ENCODE data around the gene MZB1. TPM values are rescaled to one million over a fixed set of nuclear protein-coding genes. Genes with fewer than 3 reads are reported as not detected.

MZB1 gene
- total RNA-seq, 1 experiment from 2014 or later: 31.0 TPM

DNA sequence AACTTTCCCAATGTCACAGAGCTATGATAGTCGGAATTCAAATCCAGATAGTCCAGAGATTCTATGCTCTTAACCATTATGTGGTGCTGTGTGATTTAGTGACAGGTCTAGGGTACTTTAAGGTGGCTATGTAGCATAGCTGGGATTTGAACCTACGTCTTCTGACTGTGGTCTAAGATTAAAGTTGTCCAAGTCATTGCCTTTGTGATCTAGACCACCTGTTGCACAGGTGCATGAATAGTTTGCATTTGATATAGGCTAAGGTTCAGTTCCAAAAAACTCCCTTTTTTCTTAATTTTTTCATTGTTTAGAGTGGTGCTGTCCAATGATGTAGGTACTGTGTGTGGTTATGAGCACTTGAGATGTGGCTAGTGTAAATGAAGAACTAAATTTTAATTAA lies 45.5 kb downstream of the MZB1 start:
- Histone ChIP-seq H3K9me2 (replicated peaks; ENCODE audit: insufficient read depth, low read length) (no peaks in the 10 kb centered on the region), H3K4me3 (ENCODE audit: low read length) (no peak overlapping the region), H2AFZ (ENCODE audit: low read length) (no peak overlapping the region), H3K36me3 (ENCODE audit: insufficient read depth, low read length) (peaks cover 13% of the 10 kb centered on the region; the same call in 1 of the 2 replicates), H4K20me1 (ENCODE audit: insufficient read depth, low read depth, low read length) (peaks cover 26% of the 10 kb centered on the region), H3K9me3 (ENCODE audit: low read length) (no peaks in the 10 kb centered on the region), H3K4me1 (ENCODE audit: low read length) (peaks cover 49% of the 10 kb centered on the region), H3K27me3 (ENCODE audit: low read length) (no peaks in the 10 kb centered on the region), H3K9ac (ENCODE audit: low read length) (no peak overlapping the region), H3K79me2 (ENCODE audit: low read length) (peaks cover 72% of the 10 kb centered on the region), H3K27ac (ENCODE audit: low read length) (no peak overlapping the region), H3K4me2 (ENCODE audit: low read depth, low read length, poor library complexity, severe bottlenecking) (peak overlapping the region; percentile 25)
- no peak for DNase-seq

- Histone ChIP-seq H3K27me3 (ENCODE audit: low read length) (no peaks in the 10 kb centered on the region), H3K9ac (ENCODE audit: low read length) (peak overlapping the region; percentile 96), H2AFZ (ENCODE audit: low read length) (no peak overlapping the region), H3K27ac (ENCODE audit: low read length) (peak overlapping the region; percentile 88; the same call in 1 of the 2 replicates), H3K79me2 (ENCODE audit: low read length) (peaks cover 65% of the 10 kb centered on the region), H3K9me2 (replicated peaks; ENCODE audit: insufficient read depth, low read length) (no peaks in the 10 kb centered on the region), H4K20me1 (ENCODE audit: insufficient read depth, low read depth, low read length) (peaks cover 26% of the 10 kb centered on the region), H3K4me3 (ENCODE audit: low read length) (peak overlapping the region; percentile 94), H3K4me1 (ENCODE audit: low read length) (peaks cover 51% of the 10 kb centered on the region), H3K36me3 (ENCODE audit: insufficient read depth, low read length) (peaks cover 13% of the 10 kb centered on the region; the same call in 1 of the 2 replicates), H3K4me2 (ENCODE audit: low read depth, low read length, poor library complexity, severe bottlenecking) (peak overlapping the region; percentile 93), H3K9me3 (ENCODE audit: low read length) (no peaks in the 10 kb centered on the region)
- no peak for DNase-seq
Measured at GRCh38 chr5:139343476-139343875, 46.2 kb downstream of the MZB1 start.

- no peak overlapping the region for H2AFZ ChIP-seq (ENCODE audit: low read length)
- H3K27ac ChIP-seq (ENCODE audit: low read length): peak overlapping the region; percentile 88
- H3K4me2 ChIP-seq (ENCODE audit: low read depth, low read length, poor library complexity, severe bottlenecking): peak overlapping the region; percentile 93
- H3K9ac ChIP-seq (ENCODE audit: low read length): peak overlapping the region; percentile 96
- no peaks in the 10 kb centered on the region for H3K27me3 ChIP-seq (ENCODE audit: low read length)
- H3K9me2 ChIP-seq (replicated peaks; ENCODE audit: insufficient read depth, low read length): no peaks in the 10 kb centered on the region
- H4K20me1 ChIP-seq (ENCODE audit: insufficient read depth, low read depth, low read length): peaks cover 26% of the 10 kb centered on the region
- peaks cover 51% of the 10 kb centered on the region for H3K4me1 ChIP-seq (ENCODE audit: low read length)
- DNase-seq: no peak
- H3K79me2 ChIP-seq (ENCODE audit: low read length): peaks cover 55% of the 10 kb centered on the region
- peak overlapping the region; percentile 94 for H3K4me3 ChIP-seq (ENCODE audit: low read length)
- H3K9me3 ChIP-seq (ENCODE audit: low read length): no peaks in the 10 kb centered on the region
- peaks cover 13% of the 10 kb centered on the region; the same call in 1 of the 2 replicates for H3K36me3 ChIP-seq (ENCODE audit: insufficient read depth, low read length)
Measured at GRCh38 chr5:139342423-139342723, 47.3 kb downstream of the MZB1 start.

DNA sequence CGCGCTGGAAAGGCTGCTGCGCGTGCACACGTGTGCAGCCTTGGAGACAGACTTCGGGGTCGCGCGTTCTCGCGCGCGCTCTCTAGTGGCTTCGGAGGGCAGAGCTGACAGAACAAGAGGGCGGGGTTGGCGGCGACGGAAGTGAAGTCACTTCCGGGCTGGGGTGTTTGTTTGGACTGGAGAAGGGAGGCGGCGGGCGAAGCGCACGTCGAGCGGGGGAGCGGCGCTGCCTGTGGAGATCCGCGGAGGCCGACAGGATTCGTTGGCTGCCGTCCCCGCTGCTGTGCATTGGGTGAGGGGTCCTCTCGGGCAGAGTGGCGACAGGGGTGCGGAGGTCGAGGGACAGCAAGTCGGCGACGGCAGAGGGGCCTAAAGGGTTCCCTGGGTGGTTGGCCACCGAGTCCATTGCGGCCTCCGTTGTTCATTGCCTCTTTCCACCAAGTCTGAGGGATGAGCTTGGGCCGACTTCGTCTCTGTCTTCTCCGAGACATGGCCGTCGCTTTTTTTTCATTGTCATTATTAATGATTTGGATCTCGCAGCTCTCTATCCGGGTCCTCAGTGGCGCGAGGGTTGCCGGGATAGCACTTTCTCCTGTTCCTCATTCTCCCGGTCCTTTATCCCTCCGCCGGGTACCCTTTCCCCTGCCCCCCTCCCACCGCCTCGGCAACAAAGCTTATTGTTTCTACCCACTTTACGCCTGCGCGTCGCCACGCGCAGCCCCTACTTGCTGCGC lies 47.9 kb downstream of the MZB1 start, which contains the start of gene PAIP2:
TSS of gene PAIP2 (plus strand) at position 166 of the 734 bp plus-strand sequence. CDS start 21,931 bp downstream, outside the sequence.
- Histone ChIP-seq H3K36me3 (ENCODE audit: insufficient read depth, low read length) (peaks cover 13% of the 10 kb centered on the region; the same call in 1 of the 2 replicates), H3K4me2 (ENCODE audit: low read depth, low read length, poor library complexity, severe bottlenecking) (peak within 1 kb of the TSS; percentile 93), H3K9me3 (ENCODE audit: low read length) (no peaks in the 10 kb centered on the region), H3K4me3 (ENCODE audit: low read length) (peak within 1 kb of the TSS; percentile 94), H3K4me1 (ENCODE audit: low read length) (peaks cover 49% of the 10 kb centered on the region), H2AFZ (ENCODE audit: low read length) (no peak within 1 kb of the TSS; the same call in 1 of the 2 replicates), H3K9ac (ENCODE audit: low read length) (peak within 1 kb of the TSS; percentile 96), H4K20me1 (ENCODE audit: insufficient read depth, low read depth, low read length) (peaks cover 26% of the 10 kb centered on the region), H3K27me3 (ENCODE audit: low read length) (no peaks in the 10 kb centered on the region), H3K79me2 (ENCODE audit: low read length) (peaks cover 50% of the 10 kb centered on the region), H3K9me2 (replicated peaks; ENCODE audit: insufficient read depth, low read length) (no peaks in the 10 kb centered on the region), H3K27ac (ENCODE audit: low read length) (peak within 1 kb of the TSS; percentile 88)
- DNase-seq: peak; percentile 98

DNA sequence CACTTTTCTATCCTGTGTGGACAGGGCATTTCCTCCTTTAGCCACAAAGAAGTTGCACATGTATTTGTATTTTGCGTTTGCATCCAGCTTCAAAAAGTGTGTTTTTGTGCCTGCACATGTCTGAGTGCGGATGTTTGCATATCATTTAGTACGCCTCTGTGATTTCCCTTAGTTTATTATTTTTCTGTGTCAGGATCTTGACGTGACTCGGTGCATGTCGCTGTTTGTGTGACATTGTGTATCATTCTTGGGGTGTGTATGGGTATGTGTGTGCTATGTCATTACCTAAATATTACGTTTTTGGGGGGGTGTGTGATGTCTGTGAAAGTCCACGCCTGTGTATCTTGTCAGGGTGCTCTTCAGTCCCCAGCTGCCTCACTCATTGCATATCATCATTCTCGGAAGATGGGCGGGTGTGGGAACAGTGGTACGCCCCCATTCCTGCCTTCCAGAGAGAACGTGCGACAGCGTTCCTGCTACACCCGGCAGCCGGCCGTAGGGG lies 48.5 kb downstream of the MZB1 start:
- Histone ChIP-seq H3K4me2 (ENCODE audit: low read depth, low read length, poor library complexity, severe bottlenecking) (peak overlapping the region; percentile 93), H3K27me3 (ENCODE audit: low read length) (no peaks in the 10 kb centered on the region), H3K27ac (ENCODE audit: low read length) (peak overlapping the region; percentile 38; the same call in 1 of the 2 replicates), H3K9ac (ENCODE audit: low read length) (peak overlapping the region; percentile 96), H3K79me2 (ENCODE audit: low read length) (peaks cover 44% of the 10 kb centered on the region), H3K9me3 (ENCODE audit: low read length) (no peaks in the 10 kb centered on the region), H3K9me2 (replicated peaks; ENCODE audit: insufficient read depth, low read length) (no peaks in the 10 kb centered on the region), H3K36me3 (ENCODE audit: insufficient read depth, low read length) (peaks cover 13% of the 10 kb centered on the region; the same call in 1 of the 2 replicates), H3K4me1 (ENCODE audit: low read length) (peaks cover 48% of the 10 kb centered on the region), H3K4me3 (ENCODE audit: low read length) (peak overlapping the region; percentile 94), H2AFZ (ENCODE audit: low read length) (no peak overlapping the region; the same call in 1 of the 2 replicates), H4K20me1 (ENCODE audit: insufficient read depth, low read depth, low read length) (peaks cover 26% of the 10 kb centered on the region)
- no peak for DNase-seq

- no peak for DNase-seq
- peaks cover 8% of the 10 kb centered on the region; the same call in 1 of the 2 replicates for H3K36me3 ChIP-seq (ENCODE audit: insufficient read depth, low read length)
- H3K79me2 ChIP-seq (ENCODE audit: low read length): peaks cover 32% of the 10 kb centered on the region
- H3K9me3 ChIP-seq (ENCODE audit: low read length): no peaks in the 10 kb centered on the region
- H3K4me2 ChIP-seq (ENCODE audit: low read depth, low read length, poor library complexity, severe bottlenecking): peak overlapping the region; percentile 93
- peaks cover 46% of the 10 kb centered on the region for H3K4me1 ChIP-seq (ENCODE audit: low read length)
- no peak overlapping the region for H3K4me3 ChIP-seq (ENCODE audit: low read length)
- H3K9ac ChIP-seq (ENCODE audit: low read length): no peak overlapping the region
- peaks cover 26% of the 10 kb centered on the region for H4K20me1 ChIP-seq (ENCODE audit: insufficient read depth, low read depth, low read length)
- H3K27ac ChIP-seq (ENCODE audit: low read length): peak overlapping the region; percentile 44
- no peak overlapping the region for H2AFZ ChIP-seq (ENCODE audit: low read length)
- no peaks in the 10 kb centered on the region for H3K27me3 ChIP-seq (ENCODE audit: low read length)
- H3K9me2 ChIP-seq (replicated peaks; ENCODE audit: insufficient read depth, low read length): no peaks in the 10 kb centered on the region
Measured at GRCh38 chr5:139340051-139340450, 49.7 kb downstream of the MZB1 start.

Other genes starting within 250 kb of the MZB1 start
- gene SIL1, start 191.5 kb downstream of the MZB1 start, total RNA-seq (2014; rRNA removed; shearing (Covaris generic); ENCODE audit: low replicate concordance): 10.7 and 21.8 TPM in 2 replicates
- 188 and 245 TPM in 2 replicates for gene MATR3, start 96.2 kb downstream of the MZB1 start, total RNA-seq (2014; rRNA removed; shearing (Covaris generic); ENCODE audit: low replicate concordance)
- 111 and 113 TPM in 2 replicates for gene PAIP2, start 48.1 kb downstream of the MZB1 start, total RNA-seq (2014; rRNA removed; shearing (Covaris generic); ENCODE audit: low replicate concordance)
- gene SLC23A1, start 6.6 kb downstream of the MZB1 start, total RNA-seq (2014; rRNA removed; shearing (Covaris generic); ENCODE audit: low replicate concordance): not detected in 2 replicates
- gene PROB1, start 5.2 kb upstream of the MZB1 start, total RNA-seq (2014; rRNA removed; shearing (Covaris generic); ENCODE audit: low replicate concordance): 0.78 and 2.3 TPM in 2 replicates
- gene SPATA24, start 14.2 kb upstream of the MZB1 start, total RNA-seq (2014; rRNA removed; shearing (Covaris generic); ENCODE audit: low replicate concordance): 4.6 and 7.7 TPM in 2 replicates
- 6.0 and 9.0 TPM in 2 replicates for gene DNAJC18, start 49.6 kb upstream of the MZB1 start, total RNA-seq (2014; rRNA removed; shearing (Covaris generic); ENCODE audit: low replicate concordance)
- not detected in 2 replicates for gene ECSCR, start 72.8 kb upstream of the MZB1 start, total RNA-seq (2014; rRNA removed; shearing (Covaris generic); ENCODE audit: low replicate concordance)
- not detected in 2 replicates for gene SMIM33, start 81.1 kb upstream of the MZB1 start, total RNA-seq (2014; rRNA removed; shearing (Covaris generic); ENCODE audit: low replicate concordance)
- not detected in 2 replicates for gene STING1, start 92.8 kb upstream of the MZB1 start, total RNA-seq (2014; rRNA removed; shearing (Covaris generic); ENCODE audit: low replicate concordance)
- gene UBE2D2, start 171.4 kb upstream of the MZB1 start, total RNA-seq (2014; rRNA removed; shearing (Covaris generic); ENCODE audit: low replicate concordance): 80.2 and 105 TPM in 2 replicates

All from Karpas-422 (cell line).